PC-3 (cell line): ENCODE measurements around the gene FBXW5. TPM values are rescaled to one million over a fixed set of nuclear protein-coding genes. Genes with fewer than 3 reads are reported as not detected.

Experiments
- ATAC-seq: fragments of 200-7000 bp; cut with Tn5 transposase; 2 replicates; pipeline ENCODE4 v1.9.1; 2020; ENCODE audit warnings: mild to moderate bottlenecking, moderate library complexity
- BruUV-seq: library from RNA; stranded (reverse); fragments of 400-500 nt; replicated peaks from 2 replicates; lab custom pipeline; 2021; lab: Mats Ljungman, UMichigan
- CTCF ChIA-PET: fragments of 300-600 bp; sonication (Branson Sonifier 250); formaldehyde crosslinking; loops from one replicate; lab custom pipeline; 2022; ENCODE audit warnings: antibody characterized with exemption; lab: Charles Lee
- POLR2A ChIA-PET: fragments of 300-600 bp; sonication (Branson Sonifier 250); formaldehyde crosslinking; loops from one replicate; lab custom pipeline; 2022; ENCODE audit warnings: antibody characterized with exemption; ENCODE audit not compliant: unreplicated experiment; lab: Charles Lee
- DNase-seq: peaks from one replicate; pipeline ENCODE4 v3.0.0-alpha.2; 2015
- H2AFZ ChIP-seq: fragments of 300-600 bp; sonication (generic); 2 replicates; pipeline ENCODE4 v1.6.0; 2016; ENCODE audit warnings: antibody characterized with exemption, low read length
- H3F3A ChIP-seq: fragments of 300-600 bp; sonication (generic); one replicate; pipeline ENCODE4 v1.6.0; 2017; ENCODE audit warnings: antibody characterized with exemption, low read length, control low read depth, mild to moderate bottlenecking; ENCODE audit not compliant: unreplicated experiment
- H3K27ac ChIP-seq: fragments of 300-600 bp; sonication (generic); 2 replicates; pipeline ENCODE4 v1.5.1; 2016; ENCODE audit warnings: mild to moderate bottlenecking, low read length
- H3K27me3 ChIP-seq: fragments of 300-600 bp; sonication (generic); 2 replicates; pipeline ENCODE4 v1.6.1; 2016; ENCODE audit warnings: low read length, mixed read lengths
- H3K36me3 ChIP-seq: fragments of 300-600 bp; sonication (generic); 2 replicates; pipeline ENCODE4 v1.6.1; 2016; ENCODE audit warnings: low read depth, mixed run types, low read length, mixed read lengths
- H3K4me1 ChIP-seq: fragments of 300-600 bp; sonication (generic); 2 replicates; pipeline ENCODE4 v1.5.1; 2016; ENCODE audit warnings: low read length; ENCODE audit not compliant: insufficient read depth
- H3K4me2 ChIP-seq: fragments of 300-600 bp; sonication (generic); 2 replicates; pipeline ENCODE4 v1.6.0; 2016; ENCODE audit warnings: low read length
- H3K4me3 ChIP-seq: fragments of 300-600 bp; sonication (generic); 2 replicates; pipeline ENCODE4 v1.5.1; 2016; ENCODE audit warnings: mild to moderate bottlenecking, low read length, mixed read lengths
- H3K79me2 ChIP-seq: fragments of 300-600 bp; sonication (generic); 2 replicates; pipeline ENCODE4 v1.6.1; 2017; ENCODE audit warnings: low read length, mixed read lengths
- H3K9ac ChIP-seq: fragments of 300-600 bp; sonication (generic); 2 replicates; pipeline ENCODE4 v1.6.0; 2016; ENCODE audit warnings: mild to moderate bottlenecking, low read length
- H3K9me2 ChIP-seq: fragments of 300-600 bp; sonication (generic); replicated peaks from 2 replicates; pipeline ENCODE4 v1.6.1; 2016; ENCODE audit warnings: mixed run types, low read length, mixed read lengths
- H3K9me3 ChIP-seq: fragments of 300-600 bp; sonication (generic); 2 replicates; pipeline ENCODE4 v1.6.1; 2016; ENCODE audit warnings: low read length, mixed read lengths
- H4K20me1 ChIP-seq: fragments of 300-600 bp; sonication (generic); 2 replicates; pipeline ENCODE4 v1.6.1; 2016; ENCODE audit warnings: low read length, mixed read lengths
- CTCF ChIP-seq: fragments of 300-600 bp; sonication (generic); conservative IDR thresholded peaks from 2 replicates; pipeline ENCODE4 v1.5.1; 2017; ENCODE audit warnings: antibody characterized with exemption, low read depth, mild to moderate bottlenecking, low read length
- EZH2 ChIP-seq: fragments of 300-600 bp; sonication (generic); IDR thresholded peaks from one replicate; pipeline ENCODE4 v1.6.1; 2017; ENCODE audit warnings: antibody characterized with exemption, mild to moderate bottlenecking, low read length; ENCODE audit not compliant: unreplicated experiment
- EZH2phosphoT487 ChIP-seq: fragments of 300-600 bp; sonication (generic); IDR thresholded peaks from 2 replicates; pipeline ENCODE4 v1.6.1; 2018; ENCODE audit warnings: mild to moderate bottlenecking, antibody characterized with exemption, low read length, borderline replicate concordance
- intact Hi-C: fragments of 100-400 bp; cut with micrococcal nuclease; formaldehyde crosslinking; loops from 2 replicates; pipeline ENCODE4 v1.9.0; 2023
- total RNA-seq: library from RNA; depleted of rRNA; stranded (reverse); fragments of >200 nt; gene quantifications from 2 replicates; pipeline ENCODE4 v1.2.3, GENCODE V29; 2014

FBXW5 gene
- total RNA-seq, 1 experiment from 2014 or later, result 138 TPM

- POLR2A ChIA-PET, result no interaction called here
- no peaks in the 10 kb centered on the region for H3K9me3 ChIP-seq
- peaks cover 2% of the 10 kb centered on the region for H3K4me1 ChIP-seq
- H2AFZ ChIP-seq, result no peak overlapping the region
- H3K36me3 ChIP-seq, result no peaks in the 10 kb centered on the region
- ATAC-seq (no peak), DNase-seq (no peak)
- no TSS peak for BruUV-seq
- CTCF ChIA-PET, result no interaction called here
- TF ChIP-seq CTCF (no peak), EZH2phosphoT487 (no peak), EZH2 (no peak)
- no peaks in the 10 kb centered on the region for H3F3A ChIP-seq
- H3K79me2 ChIP-seq, result no peaks in the 10 kb centered on the region
- H3K27me3 ChIP-seq, result no peaks in the 10 kb centered on the region
- no peak overlapping the region for H3K4me3 ChIP-seq
- H3K9ac ChIP-seq, result no peak overlapping the region
- H4K20me1 ChIP-seq, result no peaks in the 10 kb centered on the region
- no peak overlapping the region for H3K27ac ChIP-seq
- H3K4me2 ChIP-seq, result no peak overlapping the region
- H3K9me2 ChIP-seq, result no peaks in the 10 kb centered on the region
- intact Hi-C loops, result no loop called here
Observed at GRCh38 chr9:136958898-136959850, 14.6 kb upstream of the FBXW5 start.

- Histone ChIP-seq H2AFZ (no peak overlapping the region), H3K27ac (no peak overlapping the region), H3K9me2 (no peaks in the 10 kb centered on the region), H3K9me3 (no peaks in the 10 kb centered on the region), H3F3A (no peaks in the 10 kb centered on the region), H3K9ac (no peak overlapping the region), H3K4me3 (no peak overlapping the region), H3K36me3 (no peaks in the 10 kb centered on the region), H4K20me1 (no peaks in the 10 kb centered on the region), H3K4me2 (no peak overlapping the region), H3K27me3 (no peaks in the 10 kb centered on the region), H3K4me1 (no peaks in the 10 kb centered on the region), H3K79me2 (no peaks in the 10 kb centered on the region)
- POLR2A ChIA-PET, result no interaction called here
- intact Hi-C loops, result no loop called here
- CTCF ChIA-PET, result no interaction called here
- ATAC-seq (no peak), DNase-seq (no peak)
- no peak for TF ChIP-seq CTCF
- TF ChIP-seq EZH2, result no peak
- no peak for TF ChIP-seq EZH2phosphoT487
- no TSS peak for BruUV-seq
Observed at GRCh38 chr9:136958473-136958872, 13.9 kb upstream of the FBXW5 start.

- H3K9ac ChIP-seq, result no peak overlapping the region
- H3K9me3 ChIP-seq, result no peaks in the 10 kb centered on the region
- no TSS peak for BruUV-seq
- no peak overlapping the region for H3K4me3 ChIP-seq
- H3K4me2 ChIP-seq, result no peak overlapping the region
- H3K36me3 ChIP-seq, result no peaks in the 10 kb centered on the region
- ChIA-PET CTCF (no interaction called here), POLR2A (no interaction called here)
- DNase-seq, result no peak
- H3K4me1 ChIP-seq, result no peaks in the 10 kb centered on the region
- no peaks in the 10 kb centered on the region for H3K27me3 ChIP-seq
- H4K20me1 ChIP-seq, result no peaks in the 10 kb centered on the region
- no peak for TF ChIP-seq CTCF
- TF ChIP-seq EZH2, result no peak
- TF ChIP-seq EZH2phosphoT487, result no peak
- H2AFZ ChIP-seq, result no peak overlapping the region
- ATAC-seq, result no peak
- no peaks in the 10 kb centered on the region for H3F3A ChIP-seq
- H3K9me2 ChIP-seq, result no peaks in the 10 kb centered on the region
- H3K79me2 ChIP-seq, result no peaks in the 10 kb centered on the region
- H3K27ac ChIP-seq, result no peak overlapping the region
- intact Hi-C loops, result no loop called here
Observed at GRCh38 chr9:136957901-136958300, 13.4 kb upstream of the FBXW5 start.
